K562 (cell line): ENCODE results near the gene HOXA11. TPM values are rescaled to one million over a fixed set of nuclear protein-coding genes. Genes with fewer than 3 reads are reported as not detected.

Experiments
- ATAC-seq: fragments of 200-7000 bp; cut with Tn5 transposase; 3 replicates; pipeline ENCODE4 v1.9.1; 2020; ENCODE audit warnings: moderate library complexity
- BruUV-seq: library from RNA; stranded (reverse); fragments of 400-500 nt; replicated peaks from 2 replicates; lab custom pipeline; 2021; lab: Mats Ljungman, UMichigan
- CTCF ChIA-PET: fragments of 300-600 bp; formaldehyde crosslinking; extraction: SDS; loops from one replicate; lab custom pipeline; 2021; ENCODE audit warnings: low intra/inter-chr PET ratio; lab: Yijun Ruan, JAX
- POLR2A ChIA-PET: fragments of 300-600, 350-650 bp; sonication (Branson Sonifier 250); formaldehyde crosslinking; extraction: SDS; loops from one replicate; lab custom pipeline; 2021; ENCODE audit warnings: antibody characterized with exemption, inconsistent platforms; lab: Yijun Ruan, JAX
- DNase-seq, 4 experiments: peaks; one replicate each; pipeline versions ENCODE4 v3.0.0 to v3.0.0-alpha.2; 2011 to 2018; ENCODE audit warnings: low spot score in 3 of 4, mixed read lengths in 3 of 4; ENCODE audit errors: extremely low read depth in 1 of 4
- FAIRE-seq: peaks from 2 replicates; lab custom pipeline; 2011; peaks lifted over from hg19 to GRCh38; lab: Jason Lieb, UNC
- H2AFZ ChIP-seq: 2 replicates; pipeline ENCODE4 v1.6.0; 2011; ENCODE audit warnings: low read depth, low read length, control low read depth, inconsistent platforms
- H3K27ac ChIP-seq: fragments of 200-600 bp; 3 replicates; pipeline ENCODE4 v1.8.0; 2011; ENCODE audit warnings: low read depth, mild to moderate bottlenecking, control low read depth, inconsistent platforms, low read length, moderate library complexity, mixed read lengths; ENCODE audit errors: extremely low read depth
- H3K27me3 ChIP-seq, 2 experiments: fragments of 300-600 bp in 1 of 2; 2 replicates in 1 of 2; 3 replicates in 1 of 2; pipeline versions ENCODE4 v1.6.0 to v1.8.0; 2011; ENCODE audit warnings: inconsistent platforms in 2 of 2, low read length in 2 of 2, mild to moderate bottlenecking in 1 of 2, mixed read lengths in 1 of 2, moderate library complexity in 1 of 2; ENCODE audit not compliant: control insufficient read depth in 2 of 2, insufficient read depth in 2 of 2
- H3K36me3 ChIP-seq: fragments of 300-600 bp; 3 replicates; pipeline ENCODE4 v1.8.0; 2011; ENCODE audit warnings: mild to moderate bottlenecking, low read length, inconsistent platforms; ENCODE audit not compliant: control insufficient read depth, insufficient read depth
- H3K4me1 ChIP-seq, 2 experiments: fragments of 200-600 bp in 1 of 2; replicated peaks in 1 of 2; 2 replicates in 1 of 2; 3 replicates in 1 of 2; pipeline versions ENCODE4 v1.5.1 to v1.8.0; 2011; ENCODE audit warnings: inconsistent platforms in 2 of 2, low read length in 2 of 2, mild to moderate bottlenecking in 1 of 2, mixed read lengths in 1 of 2, moderate library complexity in 1 of 2; ENCODE audit not compliant: control insufficient read depth in 2 of 2, insufficient read depth in 2 of 2
- H3K4me2 ChIP-seq: 2 replicates; pipeline ENCODE4 v1.6.1; 2011; ENCODE audit warnings: low read length, control low read depth, inconsistent platforms, mixed read lengths; ENCODE audit not compliant: insufficient read depth
- H3K4me3 ChIP-seq: fragments of 200-600 bp; sonication (generic), shearing (Covaris generic); 2 replicates; pipeline ENCODE4 v1.5.1; 2016; ENCODE audit warnings: control low read depth, inconsistent platforms
- H3K79me2 ChIP-seq: fragments of 200-600 bp; 3 replicates; pipeline ENCODE4 v1.8.0; 2011; ENCODE audit warnings: low read length, inconsistent platforms; ENCODE audit not compliant: control insufficient read depth, insufficient read depth
- H3K9ac ChIP-seq, 2 experiments: 2 replicates each; pipeline versions ENCODE4 v1.6.0 to v1.6.1; 2011; ENCODE audit warnings: low read depth in 2 of 2, low read length in 2 of 2, control low read depth in 1 of 2, inconsistent platforms in 1 of 2, mild to moderate bottlenecking in 1 of 2, mixed read lengths in 1 of 2; ENCODE audit not compliant: insufficient read depth in 1 of 2
- H3K9me1 ChIP-seq: one replicate; pipeline ENCODE4 v1.6.0; 2011; ENCODE audit warnings: inconsistent platforms, mild to moderate bottlenecking, low read length, moderate library complexity; ENCODE audit not compliant: control insufficient read depth, insufficient read depth
- H3K9me3 ChIP-seq: replicated peaks from 2 replicates; pipeline ENCODE4 v1.5.1; 2011; ENCODE audit warnings: low read depth, low read length, inconsistent platforms; ENCODE audit not compliant: control insufficient read depth, insufficient read depth
- H4K20me1 ChIP-seq: replicated peaks from 2 replicates; pipeline ENCODE4 v1.6.1; 2011; ENCODE audit warnings: low read length, inconsistent platforms, mixed read lengths; ENCODE audit not compliant: control insufficient read depth, insufficient read depth
- BCOR ChIP-seq: fragments of 450-650 bp; IDR thresholded peaks from 2 replicates; pipeline ENCODE4 v1.6.1; 2016
- E4F1 ChIP-seq: fragments of 250-450 bp; sonication (Bioruptor Pico); IDR thresholded peaks from 2 replicates; pipeline ENCODE4 v1.5.0; 2021; ENCODE audit warnings: mild to moderate bottlenecking, borderline replicate concordance
- HDAC8 ChIP-seq: fragments of 450-650 bp; IDR thresholded peaks from 2 replicates; pipeline ENCODE4 v1.6.1; 2016; ENCODE audit warnings: mild to moderate bottlenecking, missing genetic modification characterization, moderate library complexity, missing compliant biosample characterization
- ILK ChIP-seq: fragments of 450-650 bp; IDR thresholded peaks from 2 replicates; pipeline ENCODE4 v1.6.1; 2016; ENCODE audit warnings: missing genetic modification characterization, low read depth, mild to moderate bottlenecking, missing compliant biosample characterization, moderate library complexity, borderline replicate concordance
- MCM7 ChIP-seq, 2 experiments: fragments of 450-650 bp; IDR thresholded peaks; 2 replicates each; pipeline ENCODE4 v1.6.1; 2016 to 2018
- MLLT1 ChIP-seq, 2 experiments: fragments of 450-650 bp; IDR thresholded peaks; 2 replicates each; pipeline ENCODE4 v1.6.1; 2016
- NFXL1 ChIP-seq: fragments of 450-650 bp; formaldehyde crosslinking; IDR thresholded peaks from 2 replicates; pipeline ENCODE4 v1.4.0; 2021; ENCODE audit warnings: mild to moderate bottlenecking
- PML ChIP-seq: IDR thresholded peaks from 2 replicates; pipeline ENCODE4 v1.6.1; 2012; ENCODE audit warnings: low read length, inconsistent platforms
- PRDM10 ChIP-seq: fragments of 450-650 bp; IDR thresholded peaks from 2 replicates; pipeline ENCODE4 v1.6.1; 2018; ENCODE audit not compliant: partially characterized antibody
- RBM39 ChIP-seq: fragments of 200-400 bp; formaldehyde crosslinking; optimal IDR thresholded peaks from 2 replicates; pipeline ENCODE3; 2018; ENCODE audit warnings: low read depth, low read length
- SMARCA4 ChIP-seq: fragments of 450-650 bp; IDR thresholded peaks from 2 replicates; pipeline ENCODE4 v1.6.1; 2016
- SPI1 ChIP-seq: IDR thresholded peaks from 2 replicates; pipeline ENCODE4 v1.6.1; 2011; ENCODE audit warnings: low read depth, low read length, control low read depth, borderline replicate concordance
- SUPT5H ChIP-seq: fragments of 450-650 bp; IDR thresholded peaks from 2 replicates; pipeline ENCODE4 v1.6.1; 2016
- TEAD4 ChIP-seq, 2 experiments: sonication (generic) in 1 of 2; formaldehyde crosslinking in 1 of 2; IDR thresholded peaks; 2 replicates each; pipeline versions ENCODE4 v1.6.1 to v1.8.0; 2012 to 2022; ENCODE audit warnings: borderline replicate concordance in 1 of 2, inconsistent platforms in 1 of 2, low read length in 1 of 2, mild to moderate bottlenecking in 1 of 2, missing genetic modification reagents in 1 of 2
- ZNF165 ChIP-seq: fragments of 250-450 bp; sonication (Bioruptor Pico); IDR thresholded peaks from 2 replicates; pipeline ENCODE4 v1.4.0; 2020; ENCODE audit warnings: borderline replicate concordance
- ZNF561 ChIP-seq: fragments of 450-650 bp; formaldehyde crosslinking; conservative IDR thresholded peaks from 2 replicates; pipeline ENCODE4 v1.4.0; 2020; ENCODE audit warnings: mild to moderate bottlenecking, moderate library complexity
- ZNF785 ChIP-seq: fragments of 250-450 bp; sonication (Bioruptor Pico); IDR thresholded peaks from 2 replicates; pipeline ENCODE4 v1.4.0; 2020; ENCODE audit warnings: mild to moderate bottlenecking
- in situ Hi-C: fragments of 300-500 bp; cut with MboI; formaldehyde crosslinking; loops from 4 replicates; pipeline ENCODE4 v1.15.0; 2018; ENCODE audit warnings: inconsistent platforms, mixed read lengths
- intact Hi-C: fragments of 100-400 bp; cut with micrococcal nuclease; formaldehyde crosslinking; loops from 2 replicates; pipeline ENCODE4 v1.14.2; 2022
- polyA plus RNA-seq, 8 experiments: library from polyadenylated mRNA; depleted of rRNA in 4 of 8; stranded (reverse) in 5 of 8; unstranded in 3 of 8; fragments of >200 nt; fragmentation: Nextera tagmentation in 2 of 8; fragmentation: Illumina TruSeq in 1 of 8; extraction: Ambion mirVana in 2 of 8; extraction: Trizol in 1 of 8; gene quantifications; 2 replicates each; pipeline versions ENCODE4 v1.2.1 to v1.2.3, GENCODE V29; 2011 to 2014; ENCODE audit warnings: inconsistent platforms in 1 of 8, missing spikeins in 1 of 8
- total RNA-seq, 7 experiments: library from RNA; depleted of rRNA in 6 of 7; stranded (reverse); fragments of >200 nt in 6 of 7; fragmentation: Illumina TruSeq in 2 of 7; extraction: Trizol in 2 of 7; gene quantifications; 2 replicates each; pipeline versions ENCODE4 v1.2.1 to v1.2.3, GENCODE V29; 2011 to 2021; ENCODE audit warnings: low replicate concordance in 1 of 7

The HOXA11 gene
- total and polyA plus RNA-seq, 9 of the 15 experiments (the other 6 are each of a cell fraction or from before 2014, with no cell fraction given) = not detected

- no peak for FAIRE-seq
- no peak for TF ChIP-seq HDAC8 (tag)
- no peak for TF ChIP-seq ZNF165 (CRISPR knock-in tag)
- no peak for TF ChIP-seq MLLT1 (IDR thresholded peaks at IDR 0.05)
- TF ChIP-seq MCM7 (IDR thresholded peaks at IDR 0.05) = no peak
- TF ChIP-seq E4F1 (CRISPR knock-in tag) = no peak
- TF ChIP-seq PML = no peak
- no peak for TF ChIP-seq ZNF561
- TF ChIP-seq NFXL1 = no peak
- TF ChIP-seq BCOR = no peak
- no peak for TF ChIP-seq SMARCA4
- no peak for TF ChIP-seq PRDM10
- TF ChIP-seq ZNF785 (CRISPR knock-in tag) = no peak
- no peak for TF ChIP-seq SPI1
- TF ChIP-seq TEAD4 (IDR thresholded peaks at IDR 0.05; ENCODE audit: low read length) = no peak
- TF ChIP-seq TEAD4 (CRISPR knock-in tag; IDR thresholded peaks at IDR 0.05; ENCODE audit: borderline replicate concordance) = no peak
- no peak for TF ChIP-seq SUPT5H
- TF ChIP-seq ILK (tag) = no peak
- no peak for TF ChIP-seq RBM39
- Histone ChIP-seq H3K4me2 (no peak overlapping the region), H3K9ac (no peak overlapping the region), H3K9me1 (no peaks in the 10 kb centered on the region), H3K27ac (no peak overlapping the region), H3K27me3 (peaks cover 26 to 41% of the 10 kb centered on the region in 2 experiments; a peak in 4 of 5 replicates), H3K79me2 (no peaks in the 10 kb centered on the region), H2AFZ (no peak overlapping the region), H3K4me1 (peaks cover 0 to 9% of the 10 kb centered on the region in 2 experiments; a peak in 2 of 5 replicates), H3K4me3 (no peak overlapping the region), H3K36me3 (no peaks in the 10 kb centered on the region), H3K9me3 (no peaks in the 10 kb centered on the region), H4K20me1 (no peaks in the 10 kb centered on the region)
- POLR2A ChIA-PET = no interaction called here
- CTCF ChIA-PET = interaction anchor here (0.7 kb wide), 1 partner anchor 13 kb away, joined by 3 read pairs; no protein-coding TSS in a partner anchor
- no peak for DNase-seq
- no TSS peak for BruUV-seq
- in situ Hi-C loops = no loop called here
- intact Hi-C loops = no loop called here
- ATAC-seq = no peak
Measured at GRCh38 chr7:27223941-27224575, 39.0 kb upstream of the HOXA11 start.
